Neural cell (in vitro differentiated cells): ENCODE data around the gene CPEB4. TPM values are rescaled to one million over a fixed set of nuclear protein-coding genes. Genes with fewer than 3 reads are reported as not detected.

Experiments
- H2AFZ ChIP-seq: fragments of 200-600, 300-800 bp; sonication (generic), shearing (Covaris generic); 2 replicates; pipeline ENCODE4 v1.6.0; 2014; ENCODE audit warnings: low read depth, mild to moderate bottlenecking, antibody characterized with exemption, low read length, moderate library complexity
- H3F3A ChIP-seq: fragments of 200-600 bp; shearing (Covaris generic); 2 replicates; pipeline ENCODE4 v1.6.1; 2016; ENCODE audit warnings: mild to moderate bottlenecking, moderate library complexity, mixed read lengths, antibody characterized with exemption, low read length; ENCODE audit not compliant: insufficient read depth, poor library complexity, severe bottlenecking
- H3K27ac ChIP-seq: fragments of 200-600, 300-800 bp; sonication (generic), shearing (Covaris generic); 2 replicates; pipeline ENCODE4 v1.5.1; 2014; ENCODE audit warnings: mild to moderate bottlenecking, low read length, moderate library complexity
- H3K27me3 ChIP-seq: fragments of 300-800, 200-600 bp; sonication (generic), shearing (Covaris generic); 2 replicates; pipeline ENCODE4 v1.6.0; 2014; ENCODE audit warnings: mild to moderate bottlenecking, low read depth, low read length, moderate library complexity; ENCODE audit not compliant: insufficient read depth
- H3K36me3 ChIP-seq: fragments of 300-800, 200-600 bp; sonication (generic), shearing (Covaris generic); 2 replicates; pipeline ENCODE4 v1.5.1; 2014; ENCODE audit warnings: mild to moderate bottlenecking, antibody characterized with exemption, low read length, moderate library complexity; ENCODE audit not compliant: insufficient read depth
- H3K4me2 ChIP-seq: fragments of 300-800, 200-600 bp; sonication (generic), shearing (Covaris generic); 2 replicates; pipeline ENCODE4 v1.6.0; 2014; ENCODE audit warnings: mild to moderate bottlenecking, low read length
- H3K4me3 ChIP-seq: fragments of 300-800, 200-600 bp; sonication (generic), shearing (Covaris generic); 2 replicates; pipeline ENCODE4 v1.5.1; 2014; ENCODE audit warnings: mild to moderate bottlenecking, low read length, moderate library complexity
- H3K79me2 ChIP-seq: fragments of 200-600 bp; shearing (Covaris generic); replicated peaks from 2 replicates; pipeline ENCODE4 v1.6.0; 2014; ENCODE audit warnings: mild to moderate bottlenecking, low read length, moderate library complexity; ENCODE audit not compliant: insufficient read depth
- H3K9ac ChIP-seq: fragments of 300-800, 200-600 bp; sonication (generic), shearing (Covaris generic); 2 replicates; pipeline ENCODE4 v1.6.1; 2016; ENCODE audit warnings: mild to moderate bottlenecking, low read length, mixed read lengths
- H3K9me2 ChIP-seq: fragments of 200-600 bp; shearing (Covaris generic); 2 replicates; pipeline ENCODE4 v1.6.1; 2016; ENCODE audit warnings: mild to moderate bottlenecking, low read length, mixed read lengths; ENCODE audit not compliant: insufficient read depth
- H3K9me3 ChIP-seq: fragments of 200-600, 300-800 bp; sonication (generic), shearing (Covaris generic); 2 replicates; pipeline ENCODE4 v1.6.1; 2016; ENCODE audit warnings: mild to moderate bottlenecking, mixed run types, low read length, moderate library complexity, mixed read lengths
- H4K20me1 ChIP-seq: fragments of 200-600 bp; shearing (Covaris generic); 2 replicates; pipeline ENCODE4 v1.6.1; 2016; ENCODE audit warnings: mild to moderate bottlenecking, mixed run types; ENCODE audit not compliant: insufficient read depth
- CTCF ChIP-seq: fragments of 450-650 bp; IDR thresholded peaks from 2 replicates; pipeline ENCODE4 v1.5.1; 2014; ENCODE audit warnings: antibody characterized with exemption, mild to moderate bottlenecking, moderate library complexity; ENCODE audit not compliant: poor library complexity, severe bottlenecking
- EP300 ChIP-seq: fragments of 450-650 bp; conservative IDR thresholded peaks from 2 replicates; pipeline ENCODE4 v1.6.1; 2014; ENCODE audit warnings: antibody characterized with exemption, mild to moderate bottlenecking, moderate library complexity; ENCODE audit not compliant: poor library complexity, severe bottlenecking
- EZH2 ChIP-seq: fragments of 200-600, 300-800 bp; shearing (Covaris generic), sonication (generic); IDR thresholded peaks from 2 replicates; pipeline ENCODE4 v1.6.1; 2014; ENCODE audit warnings: antibody characterized with exemption, low read length, borderline replicate concordance, mild to moderate bottlenecking; ENCODE audit not compliant: insufficient read depth, poor library complexity, severe bottlenecking
- MXI1 ChIP-seq: fragments of 450-650 bp; conservative IDR thresholded peaks from 2 replicates; pipeline ENCODE4 v1.6.1; 2014; ENCODE audit warnings: antibody characterized with exemption, mild to moderate bottlenecking; ENCODE audit not compliant: poor library complexity, severe bottlenecking
- POLR2AphosphoS5 ChIP-seq: IDR thresholded peaks from 2 replicates; pipeline ENCODE4 v1.6.1; 2012
- RAD21 ChIP-seq: fragments of 450-650 bp; conservative IDR thresholded peaks from 2 replicates; pipeline ENCODE4 v1.6.1; 2014; ENCODE audit warnings: antibody characterized with exemption, mild to moderate bottlenecking, moderate library complexity
- REST ChIP-seq: IDR thresholded peaks from 2 replicates; pipeline ENCODE4 v1.6.1; 2012; ENCODE audit warnings: borderline replicate concordance
- SMC3 ChIP-seq: fragments of 450-650 bp; conservative IDR thresholded peaks from 2 replicates; pipeline ENCODE4 v1.6.1; 2014; ENCODE audit warnings: antibody characterized with exemption, mild to moderate bottlenecking, moderate library complexity; ENCODE audit not compliant: poor library complexity
- TAF1 ChIP-seq: IDR thresholded peaks from 2 replicates; pipeline ENCODE4 v1.6.1; 2012; ENCODE audit warnings: low read depth
- polyA plus RNA-seq: library from polyadenylated mRNA; depleted of rRNA; stranded (reverse); fragments of >200 nt; gene quantifications from 2 replicates; pipeline ENCODE4 v1.2.3, GENCODE V29; 2014

Gene CPEB4
- polyA plus RNA-seq, 1 donor from 2014 or later = 42.2 TPM

DNA sequence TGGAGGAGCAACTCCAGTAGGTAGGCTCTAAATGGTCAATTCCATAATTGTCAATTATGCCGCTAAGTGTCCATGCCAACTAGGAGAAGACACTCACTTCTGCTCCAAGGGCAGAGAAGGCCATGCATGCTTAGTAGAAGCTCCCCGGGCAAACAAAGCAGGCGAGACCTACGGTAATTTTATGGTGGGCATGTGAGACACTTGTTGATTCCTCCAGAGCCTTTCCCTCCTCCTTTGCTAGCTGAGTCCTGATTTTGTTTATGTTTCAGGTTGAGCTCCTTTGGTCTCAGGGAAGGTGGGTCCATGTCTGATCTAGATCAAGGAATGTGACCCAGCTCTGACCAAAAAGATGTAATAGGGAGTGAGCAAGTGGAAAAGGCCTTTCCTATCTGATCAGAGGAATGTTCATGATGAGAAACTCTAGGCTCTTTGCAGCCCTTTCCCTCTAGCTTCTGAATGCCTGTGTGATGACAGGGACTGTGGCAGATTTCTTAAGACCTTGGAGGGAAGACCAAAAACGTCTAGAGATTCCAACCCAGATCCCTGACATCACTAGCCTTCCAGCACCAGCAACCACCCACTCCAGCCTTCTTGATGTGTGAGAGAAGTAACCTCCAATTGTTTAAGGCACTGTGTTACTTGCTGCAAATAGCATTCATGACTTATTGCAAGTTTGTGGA, 7.7 kb upstream of the CPEB4 start:
- H3K27me3 ChIP-seq = no peaks in the 10 kb centered on the region
- no peak overlapping the region for H3K9ac ChIP-seq
- no peak overlapping the region for H2AFZ ChIP-seq
- no peaks in the 10 kb centered on the region for H3K79me2 ChIP-seq
- no peak overlapping the region for H3K4me2 ChIP-seq
- no peaks in the 10 kb centered on the region for H4K20me1 ChIP-seq
- no peaks in the 10 kb centered on the region for H3K9me2 ChIP-seq
- TF ChIP-seq CTCF (no peak), SMC3 (no peak), EZH2 (no peak), TAF1 (no peak), REST (no peak), MXI1 (no peak), EP300 (no peak), RAD21 (no peak), POLR2AphosphoS5 (no peak)
- no peak overlapping the region for H3K4me3 ChIP-seq
- H3K9me3 ChIP-seq = no peaks in the 10 kb centered on the region
- no peaks in the 10 kb centered on the region for H3F3A ChIP-seq
- no peaks in the 10 kb centered on the region for H3K36me3 ChIP-seq
- no peak overlapping the region for H3K27ac ChIP-seq

GRCh38 chr5:173881811-173882575, 6.2 kb upstream of the CPEB4 start:
- no peak for TF ChIP-seq EP300
- no peak for TF ChIP-seq POLR2AphosphoS5
- TF ChIP-seq MXI1 = no peak
- TF ChIP-seq SMC3 = no peak
- no peak for TF ChIP-seq RAD21
- no peak for TF ChIP-seq TAF1
- no peak for TF ChIP-seq CTCF
- Histone ChIP-seq H3K9me2 (no peaks in the 10 kb centered on the region), H3K9me3 (no peaks in the 10 kb centered on the region), H4K20me1 (no peaks in the 10 kb centered on the region), H3K4me2 (no peak overlapping the region), H3K9ac (no peak overlapping the region), H3K79me2 (no peaks in the 10 kb centered on the region), H3K27me3 (no peaks in the 10 kb centered on the region), H3K27ac (no peak overlapping the region), H3K36me3 (no peaks in the 10 kb centered on the region), H2AFZ (no peak overlapping the region), H3K4me3 (no peak overlapping the region), H3F3A (no peaks in the 10 kb centered on the region)
